ENCODE results near the gene RNASET2. TPM values are rescaled to one million over a fixed set of nuclear protein-coding genes. Genes with fewer than 3 reads are reported as not detected.
"Not testable (repeated sequence)": the region's sequence is repeated elsewhere in the genome, so short reads cannot be mapped to it uniquely, and the experiment has no call there.

RNASET2 gene
- total RNA-seq, 1 donor from 2014 or later, result 139 TPM

- TF ChIP-seq, protein P1, sequence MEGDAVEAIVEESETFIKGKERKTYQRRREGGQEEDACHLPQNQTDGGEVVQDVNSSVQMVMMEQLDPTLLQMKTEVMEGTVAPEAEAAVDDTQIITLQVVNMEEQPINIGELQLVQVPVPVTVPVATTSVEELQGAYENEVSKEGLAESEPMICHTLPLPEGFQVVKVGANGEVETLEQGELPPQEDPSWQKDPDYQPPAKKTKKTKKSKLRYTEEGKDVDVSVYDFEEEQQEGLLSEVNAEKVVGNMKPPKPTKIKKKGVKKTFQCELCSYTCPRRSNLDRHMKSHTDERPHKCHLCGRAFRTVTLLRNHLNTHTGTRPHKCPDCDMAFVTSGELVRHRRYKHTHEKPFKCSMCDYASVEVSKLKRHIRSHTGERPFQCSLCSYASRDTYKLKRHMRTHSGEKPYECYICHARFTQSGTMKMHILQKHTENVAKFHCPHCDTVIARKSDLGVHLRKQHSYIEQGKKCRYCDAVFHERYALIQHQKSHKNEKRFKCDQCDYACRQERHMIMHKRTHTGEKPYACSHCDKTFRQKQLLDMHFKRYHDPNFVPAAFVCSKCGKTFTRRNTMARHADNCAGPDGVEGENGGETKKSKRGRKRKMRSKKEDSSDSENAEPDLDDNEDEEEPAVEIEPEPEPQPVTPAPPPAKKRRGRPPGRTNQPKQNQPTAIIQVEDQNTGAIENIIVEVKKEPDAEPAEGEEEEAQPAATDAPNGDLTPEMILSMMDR (IDR thresholded peaks at IDR 0.05; ENCODE audit: insufficient read depth, low read length, poor library complexity, severe bottlenecking), result no peak
- Histone ChIP-seq H3K27me3 (ENCODE audit: control insufficient read depth, insufficient read depth, low read length) (no peaks in the 10 kb centered on the region), H3K4me3 (ENCODE audit: low read depth, low read length) (no peak overlapping the region), H3K36me3 (ENCODE audit: control insufficient read depth, insufficient read depth, low read length) (no peaks in the 10 kb centered on the region)
- no peak for DNase-seq (ENCODE audit: low read depth)
Observed at GRCh38 chr6:166952121-166952520, 4.2 kb downstream of the RNASET2 start.

DNA sequence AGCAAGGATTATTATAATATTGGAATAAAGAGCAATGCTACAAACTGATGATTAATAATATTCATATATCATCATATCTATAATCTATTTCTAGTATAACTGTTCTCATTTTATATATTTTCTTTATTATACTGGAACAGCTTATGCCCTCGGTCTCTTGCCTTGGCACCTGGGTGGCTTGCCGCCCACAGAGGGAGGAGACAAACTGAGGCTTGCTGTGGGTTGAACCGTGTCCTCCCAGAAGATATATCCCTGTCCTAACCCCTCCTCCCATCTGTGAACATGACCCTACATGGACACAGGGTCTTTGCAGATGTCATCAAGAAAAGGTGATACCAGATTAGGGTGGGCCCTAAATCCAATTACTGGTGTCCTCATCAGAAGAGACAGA, 4.7 kb downstream of the RNASET2 start:
- no peak for DNase-seq (ENCODE audit: low read depth)
- no peak overlapping the region for H3K4me3 ChIP-seq (ENCODE audit: low read depth, low read length)
- no peaks in the 10 kb centered on the region for H3K27me3 ChIP-seq (ENCODE audit: control insufficient read depth, insufficient read depth, low read length)
- no peaks in the 10 kb centered on the region for H3K36me3 ChIP-seq (ENCODE audit: control insufficient read depth, insufficient read depth, low read length)
- TF ChIP-seq, protein P1 (IDR thresholded peaks at IDR 0.05; ENCODE audit: insufficient read depth, low read length, poor library complexity, severe bottlenecking), result no peak

DNA sequence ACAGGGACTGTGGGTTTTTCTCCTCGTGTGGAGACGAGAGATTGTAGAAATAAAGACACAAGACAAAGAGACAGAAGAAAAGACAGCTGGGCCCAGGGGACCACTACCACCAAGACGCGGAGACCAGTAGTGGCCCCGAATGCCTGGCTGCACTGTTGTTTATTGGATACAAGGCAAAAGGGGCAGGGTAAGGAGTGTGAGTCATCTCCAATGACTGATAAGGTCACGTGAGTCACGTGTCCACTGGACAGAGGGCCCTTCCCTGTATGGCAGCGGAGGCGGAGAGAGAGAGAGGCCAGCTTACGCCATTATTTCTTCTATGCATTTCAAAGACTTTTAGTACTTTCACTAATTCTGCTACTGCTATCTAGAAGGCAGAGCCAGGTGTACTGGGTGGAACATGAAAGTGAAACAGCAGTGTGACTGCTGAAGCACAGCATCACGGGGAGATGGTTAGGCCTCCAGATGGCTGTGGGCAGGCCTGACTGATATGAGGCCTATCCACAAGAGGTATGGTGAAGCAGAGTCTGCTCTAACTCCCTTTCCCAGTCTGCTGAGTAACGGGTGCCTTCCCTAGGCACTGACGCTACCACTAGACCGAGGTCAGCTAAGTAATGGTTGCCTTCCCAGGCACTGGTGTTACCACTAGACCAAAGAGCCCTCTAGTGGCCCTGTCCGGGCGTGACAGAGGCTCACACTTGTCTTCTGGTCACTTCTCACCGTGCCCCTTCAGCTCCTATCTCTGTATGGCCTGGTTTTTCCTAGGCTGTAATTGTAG, 5.3 kb downstream of the RNASET2 start:
- not testable (repeated sequence) for H3K36me3 ChIP-seq (ENCODE audit: control insufficient read depth, insufficient read depth, low read length); H3K4me3 ChIP-seq (ENCODE audit: low read depth, low read length); H3K27me3 ChIP-seq (ENCODE audit: control insufficient read depth, insufficient read depth, low read length); DNase-seq (ENCODE audit: low read depth)
- TF ChIP-seq, protein P1 (IDR thresholded peaks at IDR 0.05; ENCODE audit: insufficient read depth, low read length, poor library complexity, severe bottlenecking), result peak; percentile 63

DNA sequence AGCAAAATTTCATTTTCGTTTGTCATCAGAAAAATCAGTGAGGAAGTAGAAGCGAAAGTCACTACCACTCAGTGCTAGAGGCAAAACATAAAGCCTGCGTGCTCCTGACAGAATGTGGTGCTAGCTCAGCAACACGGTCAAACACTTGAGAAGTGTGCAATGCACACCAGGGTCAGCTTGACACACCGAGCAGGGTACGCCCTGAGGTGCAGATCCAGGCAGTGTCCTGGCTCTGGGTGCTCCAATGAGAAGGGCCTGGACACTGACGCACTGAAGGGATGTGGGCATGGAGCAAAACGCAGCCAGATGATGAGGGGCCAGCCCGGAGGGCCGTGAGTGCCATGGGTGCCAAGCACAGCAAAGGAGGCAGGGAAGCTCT, 5.9 kb downstream of the RNASET2 start:
- no peak overlapping the region for H3K4me3 ChIP-seq (ENCODE audit: low read depth, low read length)
- no peak for DNase-seq (ENCODE audit: low read depth)
- H3K27me3 ChIP-seq (ENCODE audit: control insufficient read depth, insufficient read depth, low read length), result no peaks in the 10 kb centered on the region
- no peaks in the 10 kb centered on the region for H3K36me3 ChIP-seq (ENCODE audit: control insufficient read depth, insufficient read depth, low read length)
- TF ChIP-seq, protein P1 (IDR thresholded peaks at IDR 0.05; ENCODE audit: insufficient read depth, low read length, poor library complexity, severe bottlenecking), result no peak

DNA sequence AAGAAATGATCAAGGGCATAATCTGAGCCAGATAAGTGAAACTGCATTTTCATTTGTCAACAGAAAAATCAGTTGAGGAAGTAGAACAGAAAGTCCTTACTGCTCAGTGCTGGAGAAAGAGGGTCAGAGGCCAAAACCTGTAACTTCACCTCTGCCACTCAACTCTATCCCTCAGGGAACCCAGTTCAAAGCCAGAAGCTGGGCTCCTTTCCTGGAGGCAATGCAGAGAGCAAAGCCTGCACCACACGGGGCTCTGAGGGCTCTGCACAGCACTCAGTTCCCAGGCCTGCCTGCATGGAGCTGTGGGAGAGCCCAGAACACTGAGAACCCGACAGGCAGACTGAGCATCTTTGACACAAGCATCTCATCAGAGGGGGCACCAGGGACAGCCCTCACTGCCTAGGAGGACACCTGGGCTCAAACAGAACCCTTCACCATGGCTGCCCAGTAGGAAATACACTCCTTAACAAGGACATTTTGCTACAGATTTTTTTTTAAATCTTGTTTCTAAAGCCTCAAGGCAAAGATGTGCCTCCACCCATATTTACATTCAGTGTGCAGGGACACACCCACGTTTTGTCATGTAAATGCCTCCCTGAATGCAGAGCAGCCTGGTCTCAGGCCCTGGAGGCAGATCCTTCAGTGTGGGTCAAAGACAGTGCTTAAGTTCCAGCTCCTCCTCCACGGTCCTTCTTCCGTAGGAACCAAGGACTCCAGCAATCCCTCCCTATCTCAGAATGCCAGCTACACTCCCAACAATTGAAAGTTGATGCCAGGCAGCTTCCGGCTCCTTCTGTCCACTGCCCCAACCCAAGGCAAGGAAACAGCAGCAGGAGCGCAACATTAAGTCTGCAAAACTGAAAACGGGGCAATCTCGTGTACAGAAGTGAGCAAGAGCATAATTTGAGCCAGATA, 6.6 kb downstream of the RNASET2 start:
- Histone ChIP-seq H3K27me3 (ENCODE audit: control insufficient read depth, insufficient read depth, low read length) (no peaks in the 10 kb centered on the region), H3K36me3 (ENCODE audit: control insufficient read depth, insufficient read depth, low read length) (no peaks in the 10 kb centered on the region), H3K4me3 (ENCODE audit: low read depth, low read length) (no peak overlapping the region)
- no peak for DNase-seq (ENCODE audit: low read depth)
- TF ChIP-seq, protein P1 (IDR thresholded peaks at IDR 0.05; ENCODE audit: insufficient read depth, low read length, poor library complexity, severe bottlenecking), result no peak

DNA sequence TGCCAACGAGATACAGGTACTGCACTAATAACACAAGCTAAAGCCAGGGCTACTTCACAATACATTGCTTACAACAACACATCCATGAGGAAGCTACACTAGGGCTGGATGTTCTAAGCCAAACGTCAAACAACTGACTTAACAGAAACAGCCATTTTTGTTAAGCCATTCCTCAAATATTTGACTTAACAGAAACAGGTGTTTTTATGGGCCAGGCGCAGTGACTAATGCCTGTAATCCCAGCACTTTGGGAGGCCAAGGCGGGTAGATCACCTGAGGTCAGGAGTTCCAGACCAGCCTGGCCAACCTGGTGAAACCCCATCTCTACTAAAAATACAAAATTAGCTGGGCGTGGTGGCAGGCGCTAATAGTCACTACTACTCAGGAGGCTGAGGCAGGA, 7.6 kb downstream of the RNASET2 start:
- not testable (repeated sequence) for H3K36me3 ChIP-seq (ENCODE audit: control insufficient read depth, insufficient read depth, low read length); H3K4me3 ChIP-seq (ENCODE audit: low read depth, low read length); H3K27me3 ChIP-seq (ENCODE audit: control insufficient read depth, insufficient read depth, low read length); DNase-seq (ENCODE audit: low read depth)
